HCT116 (cell line): ENCODE data around the gene GPR176. TPM values are rescaled to one million over a fixed set of nuclear protein-coding genes. Genes with fewer than 3 reads are reported as not detected.

Source experiments
- ATAC-seq: fragments of 200-7000 bp; cut with Tn5 transposase; 2 replicates; pipeline ENCODE4 v1.9.1; 2020; ENCODE audit warnings: mild to moderate bottlenecking, moderate library complexity
- BruUV-seq: library from RNA; stranded (reverse); fragments of 400-500 nt; replicated peaks from 2 replicates; lab custom pipeline; 2021; lab: Mats Ljungman, UMichigan
- CTCF ChIA-PET: fragments of 300-600 bp; sonication (Branson Sonifier 250); formaldehyde crosslinking; loops from one replicate; lab custom pipeline; 2021; ENCODE audit warnings: antibody characterized with exemption; lab: Charles Lee
- POLR2A ChIA-PET: fragments of 300-600, 350-600 bp; sonication (Branson Sonifier 250); formaldehyde crosslinking; loops from one replicate; lab custom pipeline; 2021; ENCODE audit warnings: antibody characterized with exemption; lab: Charles Lee
- RAD21 ChIA-PET, 2 experiments: fragments of 300-600 bp; sonication (Branson Sonifier 250); formaldehyde crosslinking; loops; one replicate each; lab custom pipeline; 2023; ENCODE audit warnings: low total read pairs in 2 of 2; ENCODE audit not compliant: uncharacterized antibody in 2 of 2, unreplicated experiment in 2 of 2, low non-redundant PET in 1 of 2; lab: Charles Lee
- DNase-seq: peaks from one replicate; pipeline ENCODE4 v3.0.0-alpha.2; 2010; ENCODE audit warnings: low read depth, low spot score
- H2AFZ ChIP-seq: fragments of 200-600 bp; shearing (Covaris generic), sonication (generic); 2 replicates; pipeline ENCODE4 v1.6.1; 2017; ENCODE audit warnings: low read depth, mixed run types, mixed read lengths, antibody characterized with exemption, low read length; ENCODE audit not compliant: poor library complexity, severe bottlenecking
- H3K27ac ChIP-seq: 2 replicates; pipeline ENCODE4 v1.5.1; 2012; ENCODE audit warnings: low read depth, low read length
- H3K27me3 ChIP-seq: fragments of 200-600 bp; sonication (generic); 2 replicates; pipeline ENCODE4 v1.6.1; 2016; ENCODE audit warnings: mixed run types, low read length, mixed read lengths; ENCODE audit not compliant: insufficient read depth
- H3K36me3 ChIP-seq, 2 experiments: fragments of 200-500 bp in 1 of 2; fragments of 200-600 bp in 1 of 2; sonication (Bioruptor generic) in 1 of 2; sonication (generic) in 1 of 2; 2 replicates each; pipeline versions ENCODE4 v1.5.1 to v1.6.1; 2014 to 2016; ENCODE audit warnings: low read length in 2 of 2, inconsistent platforms in 1 of 2, mixed read lengths in 1 of 2, mixed run types in 1 of 2; ENCODE audit not compliant: insufficient read depth in 2 of 2, control insufficient read depth in 1 of 2
- H3K4me1 ChIP-seq, 2 experiments: fragments of 200-600 bp in 1 of 2; sonication (generic) in 1 of 2; 2 replicates each; pipeline versions ENCODE4 v1.5.1 to v1.6.1; 2012 to 2017; ENCODE audit warnings: low read length in 2 of 2, inconsistent platforms in 1 of 2, mild to moderate bottlenecking in 1 of 2, mixed read lengths in 1 of 2, mixed run types in 1 of 2, moderate library complexity in 1 of 2; ENCODE audit not compliant: insufficient read depth in 2 of 2, control insufficient read depth in 1 of 2
- H3K4me2 ChIP-seq: fragments of 200-600 bp; sonication (generic); 2 replicates; pipeline ENCODE4 v1.6.1; 2017; ENCODE audit warnings: mixed run types, low read length, mixed read lengths
- H3K4me3 ChIP-seq, 2 experiments: fragments of 200-600 bp in 1 of 2; sonication (generic) in 1 of 2; replicated peaks in 1 of 2; 2 replicates each; pipeline ENCODE4 v1.5.1; 2011 to 2016; ENCODE audit warnings: low read length in 2 of 2, control low read depth in 1 of 2, low read depth in 1 of 2, mild to moderate bottlenecking in 1 of 2, mixed read lengths in 1 of 2, mixed run types in 1 of 2
- H3K79me2 ChIP-seq: fragments of 200-600 bp; sonication (generic); 2 replicates; pipeline ENCODE4 v1.6.1; 2017; ENCODE audit warnings: mild to moderate bottlenecking, mixed run types, low read length, moderate library complexity, mixed read lengths; ENCODE audit not compliant: insufficient read depth
- H3K9ac ChIP-seq: fragments of 200-600 bp; sonication (generic); 2 replicates; pipeline ENCODE4 v1.6.1; 2016; ENCODE audit warnings: low read length, mixed read lengths
- H3K9me2 ChIP-seq: fragments of 200-600 bp; sonication (generic), shearing (Covaris generic); 2 replicates; pipeline ENCODE4 v1.6.1; 2017; ENCODE audit warnings: mixed run types, mild to moderate bottlenecking, moderate library complexity; ENCODE audit not compliant: insufficient read depth
- H3K9me3 ChIP-seq, 2 experiments: fragments of 200-500 bp in 1 of 2; fragments of 200-600 bp in 1 of 2; sonication (Bioruptor generic) in 1 of 2; sonication (generic) in 1 of 2; 2 replicates each; pipeline ENCODE4 v1.6.1; 2014 to 2017; ENCODE audit warnings: low read length in 2 of 2, mixed read lengths in 2 of 2, inconsistent platforms in 1 of 2, low read depth in 1 of 2, mild to moderate bottlenecking in 1 of 2, mixed run types in 1 of 2, moderate library complexity in 1 of 2; ENCODE audit not compliant: control insufficient read depth in 1 of 2, insufficient read depth in 1 of 2
- H4K20me1 ChIP-seq: fragments of 200-600 bp; sonication (generic), shearing (Covaris generic); 2 replicates; pipeline ENCODE4 v1.6.1; 2017; ENCODE audit warnings: mixed run types, mild to moderate bottlenecking, moderate library complexity; ENCODE audit not compliant: insufficient read depth
- CEBPB ChIP-seq: IDR thresholded peaks from 2 replicates; pipeline ENCODE4 v1.6.1; 2012; ENCODE audit warnings: low read depth
- CTCF ChIP-seq, 3 experiments: fragments of 200-600 bp in 1 of 3; sonication (generic) in 1 of 3; IDR thresholded peaks in 2 of 3; conservative IDR thresholded peaks in 1 of 3; 2 replicates each; pipeline ENCODE4 v1.5.1; 2012 to 2017; ENCODE audit warnings: low read depth in 2 of 3, low read length in 2 of 3, antibody characterized with exemption in 1 of 3, borderline replicate concordance in 1 of 3, control low read depth in 1 of 3, mild to moderate bottlenecking in 1 of 3, mixed read lengths in 1 of 3, mixed run types in 1 of 3, moderate library complexity in 1 of 3; ENCODE audit not compliant: insufficient read depth in 1 of 3
- EGR1 ChIP-seq: IDR thresholded peaks from 2 replicates; pipeline ENCODE4 v1.6.1; 2012; ENCODE audit warnings: low read depth
- ELF1 ChIP-seq: IDR thresholded peaks from 2 replicates; pipeline ENCODE4 v1.6.1; 2012; ENCODE audit warnings: low read depth, borderline replicate concordance
- EZH2 ChIP-seq: fragments of 200-600 bp; sonication (generic); IDR thresholded peaks from 2 replicates; pipeline ENCODE4 v1.6.1; 2017; ENCODE audit warnings: antibody characterized with exemption, mixed run types
- FOSL1 ChIP-seq: IDR thresholded peaks from 2 replicates; pipeline ENCODE4 v1.6.1; 2012; ENCODE audit warnings: low read depth
- POLR2A ChIP-seq: IDR thresholded peaks from 2 replicates; pipeline ENCODE4 v1.7.0; 2011; ENCODE audit warnings: borderline replicate concordance; ENCODE audit not compliant: insufficient read depth, insufficient read length; ENCODE audit errors: extremely low read depth
- SIN3A ChIP-seq: IDR thresholded peaks from 2 replicates; pipeline ENCODE4 v1.6.1; 2012; ENCODE audit warnings: low read depth
- SRF ChIP-seq: IDR thresholded peaks from 2 replicates; pipeline ENCODE4 v1.6.1; 2012; ENCODE audit warnings: low read depth
- ZBTB33 ChIP-seq: IDR thresholded peaks from 2 replicates; pipeline ENCODE4 v1.6.1; 2011; ENCODE audit warnings: mild to moderate bottlenecking, low read length, moderate library complexity; ENCODE audit not compliant: insufficient replicate concordance; ENCODE audit errors: extremely low read depth
- ZFX ChIP-seq: fragments of 450-650 bp; IDR thresholded peaks from 2 replicates; pipeline ENCODE4 v1.6.1; 2017
- intact Hi-C: fragments of 100-400 bp; cut with micrococcal nuclease; formaldehyde crosslinking; loops from 2 replicates; pipeline ENCODE4 v1.10.0; 2022
- total RNA-seq: library from RNA; stranded (reverse); gene quantifications from one replicate; pipeline ENCODE4 v1.2.1, GENCODE V29; 2021; ENCODE audit not compliant: unreplicated experiment

Gene GPR176
- total RNA-seq, 1 experiment from 2014 or later: 1.7 TPM

GRCh38 chr15:39843565-39843964, 76.5 kb downstream of the GPR176 start (continued):
- TF ChIP-seq ZBTB33 (no peak), ELF1 (no peak), SIN3A (no peak)

- Histone ChIP-seq H3K79me2 (no peaks in the 10 kb centered on the region), H3K9me3 (no peaks in the 10 kb centered on the region), H3K9ac (no peak overlapping the region), H3K4me2 (no peak overlapping the region), H3K4me3 (no peak overlapping the region), H3K27me3 (no peaks in the 10 kb centered on the region), H3K36me3 (no peaks in the 10 kb centered on the region), H3K27ac (no peak overlapping the region), H4K20me1 (no peaks in the 10 kb centered on the region), H3K4me1 (no peaks in the 10 kb centered on the region), H3K9me2 (no peaks in the 10 kb centered on the region)
- no TSS peak for BruUV-seq
- no peak for DNase-seq
- ChIA-PET POLR2A (no interaction called here), CTCF (no interaction called here), RAD21 (no interaction called here)
- intact Hi-C loops: no loop called here
- ATAC-seq: no peak
- TF ChIP-seq POLR2A (no peak), CEBPB (peak; percentile 35; the same call in 1 of the 2 replicates)
- TF ChIP-seq, all 23 proteins: peak for 1
- no peak overlapping the region for H2AFZ ChIP-seq
Observed at GRCh38 chr15:39837454-39837853, 82.6 kb downstream of the GPR176 start.

- no peaks in the 10 kb centered on the region for H3K36me3 ChIP-seq
- H2AFZ ChIP-seq: no peak overlapping the region
- no peak for TF ChIP-seq FOSL1
- no peak for TF ChIP-seq EGR1
- no peak for TF ChIP-seq SRF
- TF ChIP-seq ZFX: no peak
- TF ChIP-seq ZBTB33: no peak
- no peak for TF ChIP-seq EZH2
- no peak for TF ChIP-seq SIN3A
- TF ChIP-seq ELF1: no peak
- TF ChIP-seq CTCF (IDR thresholded peaks at IDR 0.05 in 2 of 3, conservative IDR thresholded peaks at IDR 0.05 in 1 of 3; ENCODE audit: borderline replicate concordance in 1 of 3, insufficient read depth in 1 of 3, low read depth in 2 of 3, low read length in 2 of 3): no peak
- H4K20me1 ChIP-seq: no peaks in the 10 kb centered on the region
- H3K4me1 ChIP-seq: no peaks in the 10 kb centered on the region
- no peak overlapping the region for H3K4me2 ChIP-seq
- ChIA-PET RAD21 (no interaction called here), CTCF (no interaction called here), POLR2A (no interaction called here)
- no peak overlapping the region for H3K4me3 ChIP-seq
- DNase-seq (no peak), ATAC-seq (no peak)
- H3K9me3 ChIP-seq: no peaks in the 10 kb centered on the region
- intact Hi-C loops: no loop called here
- H3K9ac ChIP-seq: no peak overlapping the region
- H3K79me2 ChIP-seq: no peaks in the 10 kb centered on the region
- no peak overlapping the region for H3K27ac ChIP-seq
- H3K27me3 ChIP-seq: no peaks in the 10 kb centered on the region
- H3K9me2 ChIP-seq: no peaks in the 10 kb centered on the region
- no TSS peak for BruUV-seq
Observed at GRCh38 chr15:39835550-39835949, 84.5 kb downstream of the GPR176 start.
